Umbilical cord (tissue), 2 donors: ENCODE data around the gene RFX3. TPM values are rescaled to one million over a fixed set of nuclear protein-coding genes. Genes with fewer than 3 reads are reported as not detected.
"Not testable (repeated sequence)": the region's sequence is repeated elsewhere in the genome, so short reads cannot be mapped to it uniquely, and the experiment has no call there.

Experiments used
- DNase-seq: peaks from one replicate; pipeline ENCODE4 v3.0.0-alpha.2; 2015; ENCODE audit warnings: low spot score
- total RNA-seq: library from RNA; depleted of rRNA; stranded (reverse); fragments of >200 nt; gene quantifications from one replicate; pipeline ENCODE4 v1.2.3, GENCODE V29; 2014; ENCODE audit warnings: low replicate concordance; ENCODE audit not compliant: insufficient read depth

RFX3 gene
- total RNA-seq, 1 donor from 2014 or later, result 11.3 TPM

DNA sequence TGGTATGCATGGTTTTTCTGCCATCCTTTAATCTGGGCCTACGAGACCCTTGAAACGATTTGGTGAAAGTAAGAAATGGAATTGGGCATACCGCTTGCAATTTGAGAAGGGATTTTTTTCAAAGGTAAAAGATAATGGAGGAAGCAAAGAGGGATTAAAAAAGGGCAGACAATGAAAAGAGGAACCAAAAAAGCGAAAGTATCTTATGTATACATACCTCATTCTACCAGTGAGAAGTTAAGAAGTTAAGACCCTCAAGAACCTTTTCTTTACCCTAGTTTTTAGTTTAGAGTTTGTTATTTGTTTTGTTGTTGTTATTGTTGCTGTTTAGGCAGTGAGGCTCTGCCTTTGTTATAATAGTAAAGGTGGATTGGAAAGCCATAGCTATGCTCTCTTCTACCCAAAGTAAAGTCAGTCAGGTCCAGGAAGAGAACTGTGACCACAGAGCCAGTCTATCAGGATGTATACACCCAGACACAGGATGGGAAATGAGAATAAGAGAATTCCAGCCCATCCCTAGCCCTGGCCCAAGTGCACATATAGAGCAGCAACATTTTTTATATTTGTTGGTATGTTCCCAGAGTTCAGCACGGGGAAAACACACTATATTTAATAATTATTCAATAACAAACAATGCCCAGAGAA lies 166.6 kb downstream of the RFX3 start:
- DNase-seq, result no peak

DNA sequence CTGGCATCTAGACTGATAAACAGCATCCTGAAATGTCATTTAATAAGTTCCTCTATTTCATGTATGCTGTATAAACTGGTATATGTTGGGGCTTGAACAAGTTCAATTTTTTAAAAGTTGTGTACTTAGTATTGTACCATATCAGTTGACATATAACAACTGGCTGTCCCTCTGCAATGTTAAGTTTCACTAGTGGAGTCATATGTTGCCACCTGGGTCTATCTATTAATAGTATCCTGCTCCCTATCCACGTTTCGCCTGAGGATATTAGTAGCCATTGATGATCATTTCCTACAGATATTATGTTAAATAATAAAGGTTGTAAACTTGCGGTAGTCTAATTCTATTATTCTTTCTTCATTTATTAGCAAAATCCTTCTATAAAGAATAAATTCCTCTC lies 177.6 kb downstream of the RFX3 start:
- DNase-seq, result no peak

DNA sequence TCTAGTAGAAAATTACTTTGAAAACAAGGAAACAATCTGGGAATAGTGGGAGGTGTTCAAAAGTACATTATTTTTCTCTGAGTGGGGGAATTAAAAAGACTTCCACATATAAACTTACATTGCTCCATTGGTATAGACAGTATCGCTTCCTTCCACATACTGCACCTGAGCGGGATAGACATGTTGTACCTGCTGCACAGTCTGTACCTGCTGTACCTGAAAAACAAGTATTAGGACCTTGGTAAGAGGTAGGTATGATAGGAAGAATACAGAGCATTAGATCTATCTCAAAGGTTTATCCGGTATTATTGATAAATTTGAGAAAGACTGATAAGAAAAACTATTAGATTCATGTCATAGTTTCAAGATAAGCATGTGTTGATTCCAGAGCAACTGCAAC lies 179.3 kb downstream of the RFX3 start:
- DNase-seq, result no peak

DNA sequence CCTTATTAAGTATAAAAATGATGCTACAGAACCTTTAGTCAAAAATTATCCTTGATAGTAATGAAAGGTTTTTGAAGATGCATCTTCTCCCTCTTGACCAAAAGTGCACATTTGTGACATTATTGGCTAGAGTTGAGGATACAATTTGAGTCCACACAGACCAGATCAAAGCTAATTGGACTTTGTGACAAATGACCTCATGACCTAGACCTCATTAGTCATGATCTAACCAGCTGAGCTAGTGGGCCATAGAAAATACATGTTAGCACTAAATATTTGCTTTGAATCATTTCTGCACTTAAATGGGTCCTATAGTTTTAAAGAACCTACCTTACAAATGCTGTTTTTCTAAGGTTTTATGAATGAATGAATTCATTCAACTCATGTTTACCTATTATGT lies 182.1 kb downstream of the RFX3 start:
- DNase-seq, result no peak

DNA sequence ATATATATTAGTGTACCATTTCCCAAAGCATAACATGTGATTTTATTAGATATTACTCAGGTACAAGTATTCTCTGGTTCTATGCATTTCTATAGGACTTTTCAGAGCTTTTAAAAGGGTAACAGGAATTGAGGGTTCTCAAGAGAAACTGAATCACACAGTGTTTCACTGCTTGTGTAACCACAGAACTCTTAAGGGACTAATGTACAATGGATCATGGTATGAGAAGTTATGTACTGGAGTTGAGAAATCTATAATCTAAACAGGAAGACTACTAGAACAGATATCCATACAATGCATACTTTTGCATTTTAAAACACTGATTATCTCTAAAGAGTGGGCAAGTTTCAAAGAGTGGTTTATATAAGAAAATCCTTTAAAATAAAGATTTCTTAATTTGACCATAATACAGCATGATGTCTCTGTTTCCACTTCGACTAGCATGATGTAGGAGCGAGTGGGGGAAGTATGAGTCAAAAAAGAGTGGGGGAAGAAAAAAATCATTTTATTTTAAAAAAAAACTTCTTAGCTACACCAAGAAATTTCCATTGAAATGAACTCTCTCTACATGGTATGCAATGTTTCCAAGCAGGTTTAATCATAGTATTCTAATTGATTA lies 183.5 kb downstream of the RFX3 start:
- no peak for DNase-seq

DNA sequence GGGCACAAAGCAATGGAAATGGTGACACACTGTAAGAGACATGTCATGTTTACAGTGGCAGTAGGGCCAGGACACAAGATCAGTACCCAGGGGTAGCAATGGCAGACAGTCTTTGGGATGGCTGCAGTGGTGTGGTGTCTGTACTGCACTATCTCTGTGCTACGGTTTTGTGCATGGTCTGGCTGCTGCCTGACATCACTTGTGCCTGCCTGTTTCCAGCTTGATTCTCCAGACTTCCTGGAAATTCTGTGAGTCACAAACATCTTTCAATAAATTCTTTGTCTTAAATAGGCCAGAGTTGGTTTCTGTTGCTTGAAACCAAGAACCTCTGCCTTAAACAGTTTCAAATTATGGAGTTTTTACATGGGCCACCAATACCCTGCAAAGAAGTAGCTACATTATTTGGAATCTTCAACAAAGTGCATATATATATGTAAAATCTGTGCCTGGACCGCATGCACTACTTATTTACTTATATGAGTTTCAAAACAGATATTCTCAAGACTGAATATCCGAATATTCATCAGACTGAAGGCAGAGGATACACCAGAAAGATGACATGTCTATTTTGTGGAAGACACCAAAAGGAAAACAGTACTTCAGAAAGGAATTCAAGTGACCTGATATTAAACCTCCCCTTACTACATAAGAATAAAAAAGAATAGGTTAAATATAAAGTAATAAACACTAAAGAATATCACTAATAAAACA lies 188.1 kb downstream of the RFX3 start:
- peak; percentile 75 for DNase-seq

DNA sequence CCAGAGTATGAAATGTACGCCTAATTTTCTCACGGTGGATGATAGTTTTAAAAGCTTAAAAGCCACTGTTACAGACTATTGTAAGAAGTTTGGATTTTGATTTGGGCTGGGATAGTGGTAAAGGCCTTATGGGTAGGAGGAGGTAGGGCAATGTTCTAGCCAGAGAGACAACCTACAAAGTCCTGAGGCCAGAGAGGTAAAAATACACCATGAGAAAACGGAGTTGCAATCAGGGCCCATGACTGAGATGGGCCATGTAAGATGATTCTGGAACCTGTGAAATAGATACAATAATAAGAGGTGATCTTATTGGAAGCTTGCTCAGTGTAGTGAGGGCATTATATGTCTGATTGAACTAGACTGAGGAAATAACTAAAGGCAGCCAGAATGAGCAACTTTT lies 188.8 kb downstream of the RFX3 start:
- DNase-seq, result no peak

DNA sequence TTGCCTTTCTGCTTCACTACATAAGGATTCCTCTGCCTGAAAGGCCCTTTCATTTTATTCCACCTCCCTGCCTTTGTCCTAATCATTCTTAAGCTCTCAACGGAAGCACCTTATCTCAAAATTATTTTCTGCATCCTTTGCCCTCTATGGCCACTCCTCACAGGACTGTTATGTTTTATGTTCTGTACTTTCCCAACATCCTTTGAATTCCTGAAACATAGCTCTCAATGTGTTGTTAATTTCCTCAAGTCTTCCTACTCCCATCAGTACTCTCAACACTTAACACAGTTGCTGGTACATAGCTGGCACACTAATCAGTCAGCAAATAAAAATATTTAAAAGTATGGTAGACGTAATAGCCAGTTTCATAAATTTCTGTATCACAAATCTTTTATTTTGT lies 193.0 kb downstream of the RFX3 start:
- peak; percentile 31 for DNase-seq

DNA sequence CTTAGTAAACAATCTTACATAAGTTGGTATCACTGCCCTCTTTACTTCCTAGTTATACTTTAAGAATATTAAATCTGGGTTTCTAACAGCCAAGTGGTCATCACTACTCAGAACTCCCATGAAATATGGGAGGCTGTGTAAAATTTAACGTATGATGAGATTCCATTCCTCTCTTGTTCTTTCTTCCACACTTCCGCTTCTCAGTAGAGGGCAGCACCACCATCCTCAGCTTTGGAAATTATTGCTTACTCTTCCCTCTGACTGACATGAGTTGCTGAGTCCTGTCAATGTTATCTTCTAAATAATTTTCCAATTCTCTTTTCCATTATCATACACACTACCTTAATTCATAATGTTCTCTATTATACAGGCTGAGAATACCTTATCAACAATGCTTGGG lies 194.0 kb downstream of the RFX3 start:
- DNase-seq, result no peak

DNA sequence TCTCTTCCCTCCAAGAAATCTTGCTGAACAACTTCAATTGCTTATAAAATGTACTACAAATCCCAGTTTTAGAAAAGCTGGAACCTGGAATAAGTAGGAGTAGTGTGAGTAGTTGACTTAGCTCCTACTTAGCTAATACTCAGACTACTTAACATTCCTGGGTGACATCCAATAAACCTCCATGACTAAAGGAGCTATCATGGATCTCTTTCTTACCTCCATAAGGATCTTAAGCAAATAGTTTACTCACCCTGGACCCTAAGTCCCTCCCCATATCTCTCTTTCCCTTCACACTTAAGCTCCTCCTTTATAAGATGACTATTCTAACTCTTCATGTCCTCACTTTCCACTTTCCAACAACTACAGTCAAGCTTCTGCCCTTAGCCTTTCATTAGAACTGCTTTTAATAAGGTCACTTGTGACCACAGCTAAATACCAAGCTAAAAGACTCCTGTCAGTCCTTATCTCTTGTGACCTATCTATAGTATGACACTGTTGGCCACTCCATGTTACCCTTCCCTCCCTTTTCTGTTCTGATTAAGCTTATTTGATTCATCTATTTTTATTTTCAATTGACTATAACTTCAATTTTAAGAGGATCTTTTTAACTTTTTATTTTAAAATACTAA lies 194.9 kb downstream of the RFX3 start:
- DNase-seq, result no peak

DNA sequence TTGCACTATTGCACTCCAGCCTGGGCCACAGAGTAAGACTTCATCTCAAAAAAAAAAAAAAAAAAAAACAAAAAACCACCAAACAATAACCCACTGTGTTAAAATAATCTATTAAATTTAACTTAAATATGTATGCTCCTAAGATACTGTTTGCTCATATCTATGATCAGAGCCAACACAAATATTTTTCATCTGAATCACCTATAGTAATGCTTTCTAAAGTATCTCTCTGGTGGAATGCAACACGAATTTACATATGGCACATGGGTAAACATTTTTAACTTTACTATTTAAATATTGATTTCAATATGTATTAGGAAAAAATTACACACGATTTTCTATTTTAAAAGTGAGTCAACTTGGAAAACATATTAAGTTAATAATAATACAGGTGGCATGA lies 196.4 kb downstream of the RFX3 start:
- no peak for DNase-seq

DNA sequence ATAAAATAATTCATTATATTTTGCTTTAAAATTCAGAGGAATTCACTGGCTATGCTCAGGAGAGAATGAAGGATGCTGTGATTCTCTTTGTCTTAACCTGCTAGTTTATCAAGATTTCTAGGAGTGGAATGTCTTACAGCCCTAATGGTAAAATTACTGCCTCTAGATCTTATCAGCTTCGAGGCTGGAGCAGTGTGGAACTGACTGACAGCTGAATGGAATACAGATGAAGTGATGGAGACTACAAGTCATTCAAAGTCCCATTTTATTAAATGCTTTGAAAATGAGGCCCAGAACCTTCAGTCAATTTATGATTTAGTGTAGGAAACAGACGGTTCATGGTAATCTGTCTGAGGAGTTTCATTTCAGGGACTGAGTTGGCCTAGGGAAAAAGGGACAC lies 202.1 kb downstream of the RFX3 start:
- no peak for DNase-seq

DNA sequence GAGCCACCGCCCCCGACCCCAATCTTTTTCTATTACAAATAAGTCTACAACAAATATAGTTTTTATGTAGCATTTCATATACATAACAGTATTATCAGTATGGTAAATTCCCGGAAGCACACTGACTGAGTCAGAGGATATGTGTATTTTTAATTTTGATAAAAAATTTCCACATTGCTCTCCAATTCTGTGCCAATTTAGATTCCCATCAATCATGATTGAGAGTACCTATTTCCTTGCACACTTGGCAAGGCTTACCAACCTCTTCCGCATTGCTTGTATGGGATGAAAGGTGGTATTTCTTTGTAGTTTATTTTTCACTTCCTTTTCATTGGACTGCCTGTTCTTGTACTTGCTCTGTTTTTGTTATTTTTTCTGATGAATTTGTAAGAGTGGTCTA lies 204.6 kb downstream of the RFX3 start:
- peak; percentile 30 for DNase-seq

DNA sequence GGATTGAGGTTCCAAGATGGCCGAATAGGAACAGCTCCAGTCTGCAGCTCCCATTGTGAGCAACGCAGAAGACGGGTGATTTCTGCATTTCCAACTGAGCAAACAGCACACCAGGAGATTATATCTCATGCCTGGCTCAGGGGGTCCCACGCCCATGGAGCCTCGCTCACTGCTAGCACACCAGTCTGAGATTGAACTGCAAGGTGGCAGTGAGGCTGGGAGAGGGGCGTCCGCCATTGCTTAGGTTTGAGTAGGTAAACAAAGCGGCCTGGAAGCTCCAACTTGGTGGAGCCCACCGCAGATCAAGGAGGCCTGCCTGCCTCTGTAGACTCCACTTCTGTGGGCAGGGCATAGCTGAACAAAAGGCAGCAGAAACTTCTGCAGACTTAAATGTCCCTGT lies 213.2 kb downstream of the RFX3 start:
- not testable (repeated sequence) for DNase-seq

DNA sequence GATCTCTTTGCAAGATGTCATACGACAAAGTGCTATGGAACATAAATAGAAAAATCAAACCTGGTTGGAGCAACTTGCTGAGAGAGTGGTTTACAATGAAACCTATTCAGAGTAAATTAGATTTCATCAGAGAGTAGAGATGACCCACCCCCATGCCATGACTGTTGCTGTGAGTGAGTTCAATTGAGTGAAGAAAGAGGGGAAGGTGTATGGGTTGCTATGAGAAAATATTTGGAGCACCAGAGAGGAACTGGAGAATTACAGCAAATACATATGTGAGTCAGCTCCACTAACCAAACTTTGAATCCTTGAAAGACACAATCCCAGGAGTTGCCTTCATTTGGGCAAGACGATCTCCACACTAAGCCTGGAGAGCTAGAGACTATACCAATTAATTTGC lies 217.2 kb downstream of the RFX3 start:
- DNase-seq, result no peak

DNA sequence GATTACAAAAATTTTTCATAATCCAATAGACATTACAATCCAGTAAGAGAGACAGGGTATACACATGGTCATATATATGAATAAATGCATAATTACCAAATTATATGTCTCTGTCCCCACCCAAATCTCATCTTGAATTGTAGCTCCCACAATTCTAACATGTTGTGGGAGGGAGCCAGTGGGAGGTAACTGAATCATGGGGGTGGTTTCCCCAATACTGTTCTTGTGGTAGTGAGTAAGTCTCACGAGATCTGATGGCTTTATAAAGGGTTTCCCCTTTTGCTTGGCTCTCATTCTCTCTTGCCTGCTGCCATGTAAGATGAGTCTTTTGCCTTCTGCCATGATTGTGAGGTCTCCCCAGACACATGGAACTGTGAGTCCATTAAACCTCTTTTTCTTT lies 221.4 kb downstream of the RFX3 start:
- not testable (repeated sequence) for DNase-seq

DNA sequence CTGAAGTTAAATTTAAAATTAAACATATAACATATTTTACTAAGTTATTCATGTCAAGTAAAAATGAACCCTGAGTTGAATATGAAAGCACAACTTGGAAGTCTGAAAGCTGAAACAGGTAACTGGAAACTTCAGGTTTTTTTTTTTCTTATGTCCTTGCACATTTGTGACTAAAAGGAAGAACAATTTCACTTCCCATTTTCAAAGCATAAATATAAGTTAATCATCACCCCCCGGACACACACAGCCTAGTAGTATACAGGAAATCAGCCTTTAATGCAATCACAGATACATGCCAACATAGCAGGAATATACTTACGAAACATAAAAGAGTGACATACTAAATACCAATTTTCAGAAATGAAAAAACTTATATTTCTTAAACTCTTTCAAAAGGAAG lies 225.9 kb downstream of the RFX3 start:
- no peak for DNase-seq

DNA sequence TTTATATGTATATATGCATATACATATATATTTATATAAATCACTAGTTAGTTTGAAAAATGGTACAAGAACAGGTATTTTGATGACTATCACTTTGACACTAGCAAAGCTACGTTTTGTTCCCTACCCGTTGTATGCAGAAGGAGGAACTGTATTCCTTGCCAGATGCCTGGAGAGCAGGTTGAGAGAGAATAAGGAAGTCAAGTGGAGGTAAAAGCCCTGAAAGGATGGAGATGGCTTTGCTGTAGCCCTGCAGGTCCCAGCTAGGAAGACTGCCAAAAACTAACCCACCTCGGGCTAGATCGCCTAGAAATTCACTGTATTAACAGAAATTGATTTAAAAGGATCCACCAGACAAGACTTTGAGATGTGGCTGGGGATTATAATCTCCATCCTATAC lies 229.3 kb downstream of the RFX3 start:
- no peak for DNase-seq

DNA sequence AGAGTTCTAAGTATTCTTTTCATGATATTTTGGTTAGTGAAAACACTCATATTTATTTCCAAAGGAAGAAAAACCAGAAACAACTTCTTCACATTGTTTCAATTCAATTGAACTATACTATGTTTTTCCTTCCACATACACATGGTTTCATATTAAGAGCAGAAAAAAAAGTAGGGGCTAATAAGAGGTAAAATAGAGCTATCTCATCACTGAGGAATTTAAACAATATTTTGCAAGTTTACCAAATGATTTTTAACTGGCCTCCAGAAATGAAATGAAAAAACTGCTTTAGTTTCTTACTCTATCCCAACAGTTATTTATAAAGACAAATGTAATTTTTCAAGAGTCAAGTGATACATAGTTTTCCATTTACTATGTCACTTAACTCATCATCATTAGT lies 233.5 kb downstream of the RFX3 start:
- no peak for DNase-seq

DNA sequence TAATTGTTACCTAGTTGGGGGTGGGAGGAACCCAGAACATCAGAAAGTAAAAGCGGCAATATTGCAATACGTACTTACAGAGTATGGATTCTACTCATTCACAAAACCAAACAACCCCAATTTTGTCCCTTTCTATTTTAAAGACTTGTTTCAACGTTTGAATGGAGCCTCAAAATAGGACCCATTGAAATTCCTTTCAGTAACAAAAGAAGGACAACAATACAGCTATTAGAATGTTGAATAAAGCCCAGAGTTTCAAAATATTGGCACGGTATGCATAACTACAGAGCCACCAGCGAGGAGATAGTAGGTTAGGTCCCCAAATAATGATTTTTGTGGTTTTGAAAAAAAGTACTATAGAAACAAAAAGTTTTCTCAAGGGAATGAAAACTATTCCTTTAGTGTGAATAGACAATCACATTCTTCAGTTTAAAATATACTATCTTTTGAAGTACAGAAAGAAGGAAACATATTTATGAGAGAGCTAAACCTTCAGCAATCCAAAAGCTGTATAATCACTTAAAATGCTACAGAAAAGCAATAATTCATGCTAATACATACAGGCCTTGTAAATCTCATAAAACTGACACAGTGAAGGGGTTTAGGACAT lies 235.5 kb downstream of the RFX3 start:
- no peak for DNase-seq

DNA sequence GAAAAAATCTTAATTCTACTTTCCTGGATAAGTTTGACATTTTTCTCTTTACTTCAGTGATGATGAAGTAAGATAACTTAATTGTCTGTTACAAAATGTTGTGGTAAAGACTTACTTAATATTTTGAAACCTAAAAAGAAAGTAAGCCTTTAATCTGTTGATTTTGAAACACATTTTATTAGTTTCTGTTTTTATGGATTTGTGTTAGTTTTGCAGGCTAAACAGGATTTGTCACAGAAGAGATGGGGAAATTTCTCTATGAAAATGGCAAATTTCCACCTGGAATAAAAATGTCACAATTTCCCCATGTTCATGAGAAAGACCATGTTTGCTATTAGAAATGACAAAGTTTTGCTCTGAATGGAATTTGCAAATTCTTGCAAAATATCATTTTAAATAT lies 237.1 kb downstream of the RFX3 start:
- no peak for DNase-seq
